H9 (cell line): ENCODE data around the gene SSBP2. TPM values are rescaled to one million over a fixed set of nuclear protein-coding genes. Genes with fewer than 3 reads are reported as not detected.

Source experiments
- DNase-seq: peaks from one replicate; pipeline ENCODE4 v3.0.0-alpha.2; 2017
- H2AFZ ChIP-seq: one replicate; pipeline ENCODE4 v1.6.1; 2013; ENCODE audit warnings: mild to moderate bottlenecking, low read length, control low read depth, moderate library complexity
- H2AK5ac ChIP-seq: 2 replicates; pipeline ENCODE4 v1.6.1; 2013; ENCODE audit warnings: low read length, control low read depth, mixed read lengths; ENCODE audit not compliant: insufficient read length
- H2BK120ac ChIP-seq: one replicate; pipeline ENCODE4 v1.6.1; 2013; ENCODE audit warnings: low read depth, mild to moderate bottlenecking, low read length, control low read depth, inconsistent platforms; ENCODE audit not compliant: poor library complexity, severe bottlenecking
- H2BK12ac ChIP-seq: 2 replicates; pipeline ENCODE4 v1.6.1; 2013; ENCODE audit warnings: low read length, control low read depth, mixed read lengths, low read depth; ENCODE audit not compliant: insufficient read length
- H2BK15ac ChIP-seq: 2 replicates; pipeline ENCODE4 v1.6.1; 2013; ENCODE audit warnings: low read depth, low read length, control low read depth
- H2BK20ac ChIP-seq: one replicate; pipeline ENCODE4 v1.6.1; 2013; ENCODE audit warnings: low read depth, mild to moderate bottlenecking, low read length, control low read depth, inconsistent platforms; ENCODE audit not compliant: poor library complexity, severe bottlenecking
- H2BK5ac ChIP-seq: 2 replicates; pipeline ENCODE4 v1.6.1; 2013; ENCODE audit warnings: low read length, control low read depth, mixed read lengths; ENCODE audit not compliant: insufficient read length
- H3K14ac ChIP-seq: 2 replicates; pipeline ENCODE4 v1.6.1; 2013; ENCODE audit warnings: low read length, control low read depth; ENCODE audit not compliant: insufficient read depth
- H3K18ac ChIP-seq: 2 replicates; pipeline ENCODE4 v1.6.1; 2013; ENCODE audit warnings: low read depth, mild to moderate bottlenecking, mixed read lengths, low read length, control low read depth; ENCODE audit not compliant: insufficient read length
- H3K23ac ChIP-seq: 2 replicates; pipeline ENCODE4 v1.6.1; 2013; ENCODE audit warnings: low read length, control low read depth, mixed read lengths, low read depth; ENCODE audit not compliant: insufficient read length
- H3K23me2 ChIP-seq: 2 replicates; pipeline ENCODE4 v1.6.1; 2013; ENCODE audit warnings: low read depth, mild to moderate bottlenecking, mixed read lengths, low read length, control low read depth; ENCODE audit not compliant: insufficient read length, poor library complexity, severe bottlenecking
- H3K27ac ChIP-seq: 2 replicates; pipeline ENCODE4 v1.5.1; 2013; ENCODE audit warnings: low read length, control low read depth, mixed read lengths, low read depth; ENCODE audit not compliant: insufficient read length
- H3K27me3 ChIP-seq: 2 replicates; pipeline ENCODE4 v1.6.1; 2013; ENCODE audit warnings: low read length, control low read depth, inconsistent platforms; ENCODE audit not compliant: insufficient read depth
- H3K4ac ChIP-seq: 2 replicates; pipeline ENCODE4 v1.6.1; 2013; ENCODE audit warnings: low read depth, mild to moderate bottlenecking, control low read depth, inconsistent platforms, low read length, moderate library complexity
- H3K4me1 ChIP-seq: 2 replicates; pipeline ENCODE4 v1.6.1; 2013; ENCODE audit warnings: low read length, control low read depth, inconsistent platforms; ENCODE audit not compliant: insufficient read depth
- H3K4me2 ChIP-seq: 2 replicates; pipeline ENCODE4 v1.6.1; 2013; ENCODE audit warnings: low read length, control low read depth, mixed read lengths; ENCODE audit not compliant: insufficient read length, insufficient read depth
- H3K56ac ChIP-seq: 2 replicates; pipeline ENCODE4 v1.6.1; 2013; ENCODE audit warnings: low read depth, mild to moderate bottlenecking, mixed read lengths, low read length, control low read depth; ENCODE audit not compliant: insufficient read length
- H3K79me1 ChIP-seq: 2 replicates; pipeline ENCODE4 v1.6.1; 2013; ENCODE audit warnings: low read depth, mild to moderate bottlenecking, moderate library complexity, low read length, control low read depth, inconsistent platforms; ENCODE audit not compliant: insufficient read depth, poor library complexity, severe bottlenecking
- H3K79me2 ChIP-seq: 2 replicates; pipeline ENCODE4 v1.6.1; 2013; ENCODE audit warnings: low read length, control low read depth, inconsistent platforms; ENCODE audit not compliant: insufficient read depth
- H3K9ac ChIP-seq: 2 replicates; pipeline ENCODE4 v1.6.1; 2013; ENCODE audit warnings: low read length, control low read depth, mixed read lengths; ENCODE audit not compliant: insufficient read length; ENCODE audit errors: extremely low read depth
- H3K9me3 ChIP-seq: one replicate; pipeline ENCODE4 v1.6.1; 2013; ENCODE audit warnings: low read depth, low read length, inconsistent platforms; ENCODE audit not compliant: control insufficient read depth
- H3T11ph ChIP-seq: one replicate; pipeline ENCODE4 v1.6.1; 2013; ENCODE audit warnings: mild to moderate bottlenecking, low read length, control low read depth, inconsistent platforms
- H4K20me1 ChIP-seq: one replicate; pipeline ENCODE4 v1.6.1; 2013; ENCODE audit not compliant: control insufficient read depth, insufficient read length, insufficient read depth
- H4K5ac ChIP-seq: 2 replicates; pipeline ENCODE4 v1.6.1; 2013; ENCODE audit warnings: low read depth, mild to moderate bottlenecking, mixed read lengths, low read length, control low read depth; ENCODE audit not compliant: insufficient read length
- H4K8ac ChIP-seq: replicated peaks from 2 replicates; pipeline ENCODE4 v1.6.1; 2013; ENCODE audit warnings: low read length, control low read depth, mixed read lengths, low read depth; ENCODE audit not compliant: insufficient read length
- H4K91ac ChIP-seq: 2 replicates; pipeline ENCODE4 v1.6.1; 2013; ENCODE audit warnings: low read depth, mild to moderate bottlenecking, moderate library complexity, mixed read lengths, low read length, control low read depth; ENCODE audit not compliant: insufficient read length
- H3K27ac Mint-ChIP-seq, 3 experiments: 2 replicates in 2 of 3; 3 replicates in 1 of 3; pipeline ENCODE4 v1.8.0; 2020 to 2021; ENCODE audit warnings: mixed read lengths in 3 of 3, mild to moderate bottlenecking in 1 of 3, moderate library complexity in 1 of 3
- H3K27me3 Mint-ChIP-seq: 2 replicates; pipeline ENCODE4 v1.8.0; 2021; ENCODE audit warnings: low read depth, mild to moderate bottlenecking, moderate library complexity, mixed read lengths
- H3K36me3 Mint-ChIP-seq, 3 experiments: 2 replicates in 2 of 3; 3 replicates in 1 of 3; pipeline ENCODE4 v1.8.0; 2020 to 2021; ENCODE audit warnings: low read depth in 3 of 3, mixed read lengths in 3 of 3; ENCODE audit not compliant: insufficient read depth in 1 of 3
- H3K4me1 Mint-ChIP-seq, 2 experiments: 2 replicates each; pipeline ENCODE4 v1.8.0; 2020; ENCODE audit warnings: mixed read lengths in 2 of 2
- H3K4me3 Mint-ChIP-seq, 2 experiments: 2 replicates in 1 of 2; 3 replicates in 1 of 2; pipeline ENCODE4 v1.8.0; 2020 to 2021; ENCODE audit warnings: mild to moderate bottlenecking in 2 of 2, mixed read lengths in 2 of 2, moderate library complexity in 1 of 2
- H3K9me3 Mint-ChIP-seq, 2 experiments: 2 replicates in 1 of 2; 3 replicates in 1 of 2; pipeline ENCODE4 v1.8.0; 2020; ENCODE audit warnings: mild to moderate bottlenecking in 2 of 2, mixed read lengths in 2 of 2, moderate library complexity in 1 of 2
- CTCF ChIP-seq: fragments of 200-600 bp; sonication (generic); conservative IDR thresholded peaks from 3 replicates; pipeline ENCODE4 v1.8.0; 2021; ENCODE audit warnings: antibody characterized with exemption, mild to moderate bottlenecking
- WGBS: extraction: QIAGEN DNeasy Blood & Tissue Kit; methylation state at CpG from one replicate; pipeline ENCODE4 v1.1.7; 2013; ENCODE audit warnings: missing lambda C conversion rate, low lambda C conversion rate, mixed read lengths; ENCODE audit not compliant: insufficient read length; ENCODE audit errors: extremely low coverage; 5-methylcytosine and 5-hydroxymethylcytosine counted together
- total RNA-seq: library from RNA; stranded (reverse); gene quantifications from 2 replicates; pipeline ENCODE4 v1.2.1, GENCODE V29; 2021

Gene SSBP2
- total RNA-seq, 1 experiment from 2014 or later, result 35.6 TPM

- H4K5ac ChIP-seq, result no peak overlapping the region
Measured at GRCh38 chr5:81631124-81631523, 119.8 kb downstream of the SSBP2 start.

More at GRCh38 chr5:81631124-81631523, 119.8 kb downstream of the SSBP2 start:
- Histone ChIP-seq H2BK5ac (no peak overlapping the region), H3K4me2 (no peak overlapping the region), H4K91ac (no peak overlapping the region), H2AK5ac (no peak overlapping the region), H3K79me2 (no peaks in the 10 kb centered on the region), H3K9me3 (no peaks in the 10 kb centered on the region), H3K4ac (no peak overlapping the region), H2BK15ac (no peak overlapping the region), H3K18ac (no peak overlapping the region), H3K9ac (no peak overlapping the region), H3T11ph (no peak overlapping the region), H4K8ac (no peak overlapping the region), H2AFZ (no peak overlapping the region), H3K4me1 (no peaks in the 10 kb centered on the region), H3K14ac (no peak overlapping the region), H3K23ac (no peak overlapping the region), H3K27ac (no peak overlapping the region), H3K79me1 (no peaks in the 10 kb centered on the region), H2BK12ac (no peak overlapping the region), H4K20me1 (no peaks in the 10 kb centered on the region), H3K56ac (no peak overlapping the region), H2BK120ac (no peak overlapping the region), H2BK20ac (no peak overlapping the region), H3K27me3 (no peaks in the 10 kb centered on the region), H3K23me2 (no peaks in the 10 kb centered on the region)
- Mint-ChIP-seq H3K4me1 (no peaks in the 10 kb centered on the region), H3K4me3 (no peak overlapping the region), H3K27ac (no peak overlapping the region), H3K9me3 (no peaks in the 10 kb centered on the region), H3K27me3 (no peaks in the 10 kb centered on the region), H3K36me3 (peaks cover 0 to 5% (median 0%) of the 10 kb centered on the region in 3 experiments; a peak in 1 of 7 replicates)
- DNase-seq, result no peak
- WGBS, result no CpG with 5 or more reads among the region's 7 CpGs
- TF ChIP-seq CTCF, result no peak
